Muscle of arm (tissue), 12 donors: Measurements from ENCODE around the gene TUBB2B. TPM values are rescaled to one million over a fixed set of nuclear protein-coding genes. Genes with fewer than 3 reads are reported as not detected.
A peak's percentile ranks its signal among the peaks of the same experiment; 100 is the strongest.

Experiments used
- DNase-seq: peaks from one replicate; pipeline ENCODE4 v3.0.0-alpha.2; 2013
- polyA plus RNA-seq, 12 donors: library from polyadenylated mRNA; unstranded; fragments of 120-200 nt; gene quantifications; one replicate each; pipeline ENCODE4 v1.2.1, GENCODE V29; 2013; ENCODE audit not compliant: insufficient read length in 12 of 12

Gene TUBB2B
- polyA plus RNA-seq, 12 donors, result 33.2 to 102 (median 53.3) TPM; not detected in 1

DNA sequence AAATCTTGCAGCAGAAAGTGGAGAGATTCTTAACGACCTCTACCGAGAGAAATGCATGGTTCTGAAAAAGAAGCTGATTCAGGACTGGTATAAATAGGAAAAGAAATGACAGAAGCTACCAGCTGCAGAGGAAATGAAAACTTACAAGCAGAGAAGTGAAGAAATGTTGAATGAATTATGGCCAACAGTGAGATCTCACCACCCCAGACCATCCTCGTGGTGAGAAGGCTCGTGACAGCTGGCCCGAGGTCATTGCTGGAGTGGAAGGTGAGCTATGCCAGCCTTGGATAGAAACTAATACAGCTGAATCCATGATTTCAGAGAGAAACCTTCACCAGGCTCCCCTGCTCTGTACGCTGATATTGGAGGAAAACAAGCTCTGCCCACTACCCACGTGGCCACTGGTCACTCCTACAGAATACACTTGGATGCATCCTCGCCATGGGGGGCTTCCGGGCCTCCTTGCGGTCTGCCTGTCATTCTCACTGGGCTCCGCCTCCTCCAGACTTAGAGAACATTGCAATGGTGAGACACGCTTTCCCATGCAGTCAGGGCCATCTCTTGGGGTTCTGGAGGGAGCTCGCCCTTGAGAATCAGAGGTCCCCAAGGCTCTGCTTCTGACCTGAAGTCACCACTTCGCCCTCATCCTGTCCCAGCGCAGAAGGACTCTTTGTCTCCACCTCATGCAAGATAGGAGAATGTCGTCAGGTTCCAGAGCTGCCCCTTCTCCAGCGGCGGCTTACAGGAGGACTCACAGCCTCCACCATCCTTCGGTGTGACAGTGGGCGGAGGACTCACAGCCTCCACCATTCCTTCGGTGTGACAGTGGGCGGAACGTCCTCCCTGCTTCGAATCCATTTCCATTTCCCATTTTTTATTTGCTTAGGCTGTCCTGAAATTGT, 10.6 kb upstream of the TUBB2B start:
- DNase-seq, result no peak

DNA sequence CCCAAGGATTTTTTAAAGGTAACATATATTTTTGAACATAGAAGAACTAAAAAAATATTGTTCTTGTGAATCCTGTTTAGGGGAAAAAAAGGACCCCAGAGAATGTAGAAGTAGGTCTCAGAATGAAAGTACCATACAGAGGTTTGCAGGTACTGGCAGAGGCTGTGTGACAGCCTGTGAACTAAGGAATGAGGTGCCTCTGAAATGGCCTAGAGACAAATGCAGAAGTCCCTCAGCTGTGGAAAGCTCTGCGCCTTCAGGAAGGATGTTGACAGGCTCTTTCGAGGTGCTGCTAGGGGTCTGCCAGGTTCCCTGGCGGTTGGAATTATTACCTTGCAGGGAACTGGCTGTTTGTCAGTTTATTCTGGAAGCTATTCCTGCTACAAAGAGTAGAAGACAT, 8.6 kb upstream of the TUBB2B start:
- DNase-seq, result no peak

DNA sequence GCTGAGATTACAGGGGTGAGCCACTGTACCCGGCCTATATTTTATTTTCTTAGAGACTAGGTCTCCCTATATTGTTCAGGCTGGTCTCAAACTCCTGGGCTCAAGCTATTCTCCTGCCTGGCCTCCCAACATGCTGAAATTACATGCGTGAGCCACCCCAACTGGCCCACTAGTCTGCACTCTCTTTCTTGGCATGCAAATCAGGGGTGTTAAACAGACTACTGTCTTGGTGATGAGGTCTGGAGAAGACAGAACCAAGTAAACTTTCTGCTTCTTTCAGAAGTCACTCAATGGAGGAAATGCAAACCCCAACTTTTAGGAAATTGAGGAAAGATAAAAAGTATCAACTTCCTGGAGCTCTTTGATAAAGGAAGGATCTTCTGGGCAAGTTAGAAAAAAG, 8.0 kb upstream of the TUBB2B start:
- no peak for DNase-seq

DNA sequence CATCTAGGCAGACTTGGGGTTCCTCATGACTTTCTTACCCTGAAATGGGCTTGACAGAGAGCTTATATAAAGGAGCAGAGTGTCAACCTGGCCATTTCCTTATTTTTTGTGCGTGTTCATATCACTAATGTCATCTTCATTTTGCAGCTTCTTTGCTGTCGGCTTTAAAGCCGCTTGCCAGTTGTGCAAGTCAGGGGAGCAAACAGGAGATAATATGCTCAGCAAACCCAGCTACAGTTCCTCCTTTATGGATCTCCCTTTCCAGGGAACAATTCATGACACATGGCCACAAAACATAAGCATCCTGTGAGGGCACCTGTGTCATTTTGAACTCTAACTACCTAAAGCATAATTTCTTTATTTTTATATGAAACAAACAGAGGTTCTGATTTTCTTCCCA, 6.5 kb upstream of the TUBB2B start:
- no peak for DNase-seq

DNA sequence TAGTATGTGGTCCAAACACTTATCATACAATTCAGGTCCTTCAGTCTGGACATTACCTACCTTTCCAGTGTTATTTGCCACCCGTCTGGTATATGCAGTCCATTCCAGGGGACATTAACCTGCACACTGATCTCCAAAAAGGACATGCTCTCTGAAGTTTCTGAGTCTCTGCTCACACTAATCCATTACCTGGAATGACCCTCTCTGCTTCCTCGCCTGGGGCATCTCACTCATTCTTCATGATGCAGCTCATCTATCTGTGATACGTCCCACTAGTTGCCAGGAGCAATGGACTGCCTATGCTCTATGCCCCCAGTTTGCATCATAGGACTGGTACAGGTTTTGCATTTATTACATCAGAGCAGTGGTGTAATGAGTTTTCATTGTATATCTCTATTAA, 5.9 kb upstream of the TUBB2B start:
- DNase-seq, result no peak

DNA sequence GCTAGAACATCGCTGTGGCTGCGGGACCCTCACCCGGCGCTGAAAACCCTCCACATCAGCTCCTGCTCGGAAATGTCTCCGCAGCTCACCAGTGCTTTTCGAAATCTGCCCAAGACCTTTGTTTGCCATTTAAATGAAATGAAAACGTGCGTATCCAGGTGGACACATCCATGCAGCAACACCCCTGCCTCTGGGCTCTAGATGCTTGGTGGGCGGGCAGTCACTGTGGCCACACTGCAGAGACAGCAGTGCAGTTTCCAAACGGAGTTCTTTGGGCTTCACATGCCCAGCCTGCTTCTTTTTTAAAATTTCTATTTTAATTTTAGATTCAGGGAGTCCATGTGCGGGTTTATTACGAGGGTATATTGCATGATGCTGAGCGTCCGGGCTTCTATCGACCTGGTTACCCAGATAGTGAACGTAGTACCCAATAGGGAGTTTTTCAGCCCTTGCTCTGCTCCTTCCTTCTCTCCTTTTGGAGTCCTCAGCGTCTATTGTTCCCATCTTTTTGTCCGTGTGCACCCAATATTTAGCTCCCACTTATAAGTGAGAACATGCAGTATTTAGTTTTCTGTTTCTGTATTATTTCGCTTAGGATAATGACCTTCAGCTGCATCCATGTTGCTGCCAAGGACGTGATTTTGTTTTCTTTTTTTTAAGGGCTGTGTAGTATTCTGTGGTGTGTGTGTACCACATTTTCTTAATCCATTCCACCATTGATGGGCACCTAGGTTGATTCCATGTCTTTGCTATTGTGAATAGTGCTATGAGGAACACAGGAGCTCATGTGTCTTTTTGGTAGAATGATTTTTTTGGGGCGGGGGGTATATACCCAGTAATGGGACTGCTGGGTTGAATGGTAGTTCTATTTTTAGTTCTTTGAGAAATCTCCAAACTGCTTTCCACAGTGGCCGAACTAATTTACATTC, 4.8 kb upstream of the TUBB2B start:
- no peak for DNase-seq

GRCh38 chr6:3231247-3232016, 4.0 kb upstream of the TUBB2B start:
- DNase-seq, result peak; percentile 81

DNA sequence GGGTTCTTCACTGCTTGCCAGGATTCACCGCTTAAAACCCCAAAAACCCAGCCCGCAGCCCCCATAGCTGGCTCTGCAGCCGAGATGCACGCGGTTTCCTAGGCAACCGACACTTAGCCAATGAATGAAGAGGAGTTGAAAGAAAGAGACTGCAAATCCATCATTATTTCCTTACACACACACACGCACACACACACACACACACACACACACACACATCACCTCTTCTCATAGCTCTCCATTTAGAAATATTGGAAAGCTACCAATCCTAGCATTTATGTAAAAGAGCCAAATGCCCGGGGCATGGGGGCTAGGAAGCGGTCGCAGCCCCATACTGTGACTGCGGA, 3.4 kb upstream of the TUBB2B start:
- no peak for DNase-seq

GRCh38 chr6:3230256-3230882, 2.9 kb upstream of the TUBB2B start:
- DNase-seq, result no peak

GRCh38 chr6:3229566-3230178, 2.2 kb upstream of the TUBB2B start:
- no peak for DNase-seq

GRCh38 chr6:3228771-3229565, 1.5 kb upstream of the TUBB2B start:
- no peak for DNase-seq

- DNase-seq, result no peak
Measured at GRCh38 chr6:3228046-3228671, 706 bp upstream of the TUBB2B start.

DNA sequence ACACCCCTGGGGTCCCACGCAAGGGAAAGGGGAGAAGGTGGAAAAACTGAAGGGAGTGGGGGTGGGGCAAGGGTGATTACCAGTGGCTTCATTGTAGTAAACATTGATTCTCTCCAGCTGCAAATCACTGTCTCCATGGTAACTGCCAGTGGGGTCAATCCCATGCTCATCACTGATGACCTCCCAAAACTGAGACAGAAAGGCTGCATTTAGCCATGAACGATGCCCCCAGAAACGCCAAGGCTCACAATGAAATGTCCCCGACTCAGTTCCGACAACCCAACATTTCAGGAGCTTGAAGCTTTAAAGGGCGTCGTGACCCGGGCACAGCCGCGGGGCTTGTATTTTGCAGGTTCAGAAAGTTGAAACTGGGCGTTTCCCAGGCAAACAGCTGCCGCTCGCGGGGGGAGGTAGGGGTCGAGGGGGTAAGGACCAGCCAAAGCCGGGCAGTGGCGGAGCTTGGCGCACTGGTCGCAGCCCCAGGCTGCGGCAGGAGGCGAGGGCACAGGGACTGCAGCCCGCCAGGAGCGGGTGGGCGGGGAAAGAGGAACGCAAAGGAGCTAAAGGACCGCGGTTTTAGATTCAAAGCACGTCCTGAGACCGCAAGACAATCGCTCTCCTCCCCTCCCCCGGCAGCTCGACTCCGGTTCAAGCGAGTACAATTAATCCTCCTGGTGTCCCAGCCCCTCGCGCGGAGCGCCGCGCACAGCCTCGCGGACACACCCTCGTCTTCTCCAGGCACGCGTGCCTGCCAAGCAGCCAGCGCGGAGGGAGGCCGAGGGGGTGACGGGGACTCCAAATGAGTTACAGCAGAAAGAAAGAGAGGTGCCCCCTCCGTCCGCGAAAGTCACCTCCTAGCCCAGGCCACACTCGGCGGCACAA, 731 bp downstream of the TUBB2B start:
- no peak for DNase-seq

GRCh38 chr6:3226042-3226441, 1.4 kb downstream of the TUBB2B start:
- DNase-seq, result no peak

DNA sequence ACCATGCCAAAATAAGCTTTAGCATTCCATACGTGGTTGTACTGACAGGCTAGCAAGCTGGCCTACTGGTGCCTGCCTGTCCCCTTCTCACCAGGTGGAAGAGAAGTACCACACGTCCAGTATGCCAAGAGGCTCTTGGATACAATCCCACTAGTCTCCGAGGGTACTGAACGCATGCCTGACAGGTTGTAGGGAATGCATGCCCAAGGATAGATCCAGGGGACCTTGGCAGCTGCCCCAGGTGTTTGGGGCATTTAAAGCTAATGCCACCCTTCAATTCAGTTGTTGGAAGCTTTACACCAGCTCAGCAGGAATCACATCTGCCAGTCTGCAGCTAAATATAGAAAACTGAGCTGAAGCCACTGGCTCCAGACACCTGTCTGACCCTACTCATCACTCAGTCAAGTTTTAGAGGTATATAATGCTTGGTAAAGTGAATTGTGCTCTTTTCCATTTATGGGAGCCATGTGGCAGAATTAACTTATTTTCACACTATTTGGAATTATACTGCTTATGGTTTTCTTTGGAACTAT, 4.9 kb downstream of the TUBB2B start:
- DNase-seq, result no peak

GRCh38 chr6:3221578-3221977, 5.9 kb downstream of the TUBB2B start:
- no peak for DNase-seq

- DNase-seq, result no peak
Measured at GRCh38 chr6:3220366-3220765, 7.1 kb downstream of the TUBB2B start.

DNA sequence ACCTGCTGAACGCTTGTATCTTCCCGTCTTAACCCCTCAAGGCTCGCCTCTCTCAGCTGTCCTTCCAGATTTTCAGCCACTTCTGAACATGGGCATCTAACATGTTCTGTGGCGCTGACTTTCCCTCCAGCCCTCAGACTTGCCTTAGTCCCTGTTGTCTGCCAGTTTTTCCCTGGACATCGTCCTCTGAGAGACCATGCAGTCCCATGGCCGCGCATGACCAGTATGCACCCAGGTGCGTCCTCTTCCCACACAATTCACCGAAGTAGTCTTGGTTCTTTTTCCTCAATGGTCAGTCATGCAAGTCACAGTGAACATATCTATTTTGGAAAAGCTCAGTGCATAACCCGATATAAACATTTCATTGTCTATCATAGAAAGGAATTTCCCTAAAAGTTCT, 9.2 kb downstream of the TUBB2B start:
- no peak for DNase-seq
